Head of caudate nucleus (tissue), 42 donors: Measurements from ENCODE around the gene KRT4.
"Not testable (repeated sequence)": the region's sequence is repeated elsewhere in the genome, so short reads cannot be mapped to it uniquely, and the experiment has no call there.

Source experiments
- DNase-seq, 42 donors: peaks; one replicate each; pipeline versions ENCODE4 v3.0.0 to v3.0.0-alpha.2; 2020 to 2021; ENCODE audit warnings: mixed read lengths in 7 of 42
- intact Hi-C: fragments of 100-400 bp; cut with DNase I; formaldehyde crosslinking; loops from one replicate; pipeline ENCODE4 v1.15.0; 2022

KRT4 gene

GRCh38 chr12:52813885-52814709 lies at the start of gene KRT4:
Gene KRT4 (minus strand): TSS chr12:52814116. CDS start chr12:52814058, 58 bp downstream.
- DNase-seq: no peak
- intact Hi-C loops: no loop called here

- intact Hi-C loops: no loop called here
- DNase-seq: no peak
Measured at GRCh38 chr12:52862023-52862422, 48.1 kb upstream of the KRT4 start.

- intact Hi-C loops: no loop called here
- DNase-seq: no peak
Measured at GRCh38 chr12:52861511-52861910, 47.6 kb upstream of the KRT4 start.

- no peak for DNase-seq
- intact Hi-C loops: no loop called here
Measured at GRCh38 chr12:52860102-52860823, 46.3 kb upstream of the KRT4 start.

- intact Hi-C loops: no loop called here
Measured at GRCh38 chr12:52857500-52857899, 43.6 kb upstream of the KRT4 start.

GRCh38 chr12:52856787-52857186 lies 42.9 kb upstream of the KRT4 start:
- intact Hi-C loops: no loop called here
- DNase-seq: no peak

More at GRCh38 chr12:52857500-52857899, 43.6 kb upstream of the KRT4 start:
- no peak for DNase-seq

- DNase-seq, intact Hi-C loops: not testable (repeated sequence)
Measured at GRCh38 chr12:52856077-52856476, 42.2 kb upstream of the KRT4 start.

- intact Hi-C loops: no loop called here
- DNase-seq: no peak
Measured at GRCh38 chr12:52851787-52852186, 37.9 kb upstream of the KRT4 start.

- no peak for DNase-seq
- intact Hi-C loops: no loop called here
Measured at GRCh38 chr12:52850681-52851080, 36.8 kb upstream of the KRT4 start.

GRCh38 chr12:52849511-52849910 lies 35.6 kb upstream of the KRT4 start:
- DNase-seq: no peak
- intact Hi-C loops: no loop called here

- DNase-seq: no peak
- intact Hi-C loops: no loop called here
Measured at GRCh38 chr12:52848661-52849255, 34.8 kb upstream of the KRT4 start, which contains the start of gene KRT78. Gene KRT78 (minus strand): TSS chr12:52848994. CDS start chr12:52848930, 64 bp downstream.

- intact Hi-C loops: no loop called here
- no peak for DNase-seq
Measured at GRCh38 chr12:52847335-52848102, 33.6 kb upstream of the KRT4 start.

- intact Hi-C loops: no loop called here
- no peak for DNase-seq
Measured at GRCh38 chr12:52846356-52846970, 32.5 kb upstream of the KRT4 start.

- DNase-seq: no peak
- intact Hi-C loops: no loop called here
Measured at GRCh38 chr12:52845946-52846345, 32.0 kb upstream of the KRT4 start.

GRCh38 chr12:52844386-52844785 lies 30.5 kb upstream of the KRT4 start:
- intact Hi-C loops: no loop called here

GRCh38 chr12:52839436-52840105 lies 25.7 kb upstream of the KRT4 start:
- DNase-seq: no peak
- intact Hi-C loops: no loop called here

More at GRCh38 chr12:52844386-52844785, 30.5 kb upstream of the KRT4 start:
- no peak for DNase-seq

- no peak for DNase-seq
- intact Hi-C loops: no loop called here
Measured at GRCh38 chr12:52838609-52839435, 24.9 kb upstream of the KRT4 start.
